A549 (cell line): ENCODE results near the gene FDX2.

Experiments used
- CTCF ChIP-seq: fragments of >200 bp; sonication (Bioruptor Twin); formaldehyde crosslinking; IDR thresholded peaks from 3 replicates; pipeline ENCODE4 v1.5.1; 2016
- HMGXB4 ChIP-seq: fragments of 250-450 bp; sonication (Bioruptor Pico); IDR thresholded peaks from 2 replicates; pipeline ENCODE4 v1.5.0; 2021; ENCODE audit warnings: mild to moderate bottlenecking, moderate library complexity, borderline replicate concordance
- TP53 ChIP-seq: fragments of 250-450 bp; sonication (Bioruptor Pico); IDR thresholded peaks from 2 replicates; pipeline ENCODE4 v1.5.0; 2021; ENCODE audit warnings: mild to moderate bottlenecking, moderate library complexity
- ZC3H11A ChIP-seq: fragments of 450-650 bp; IDR thresholded peaks from 2 replicates; pipeline ENCODE4 v1.6.1; 2014; ENCODE audit warnings: antibody characterized with exemption, mild to moderate bottlenecking

- TF ChIP-seq HMGXB4 (CRISPR knock-in tag) (no peak), ZC3H11A (no peak), CTCF (no peak), TP53 (CRISPR knock-in tag) (no peak)
Observed at GRCh38 chr19:10299545-10300458, 16.0 kb downstream of the FDX2 start.
